HCT116 (cell line): ENCODE results near the gene ITM2B. TPM values are rescaled to one million over a fixed set of nuclear protein-coding genes. Genes with fewer than 3 reads are reported as not detected.

ENCODE experiments used
- ATAC-seq: fragments of 200-7000 bp; cut with Tn5 transposase; 2 replicates; pipeline ENCODE4 v1.9.1; 2020; ENCODE audit warnings: mild to moderate bottlenecking, moderate library complexity
- BruUV-seq: library from RNA; stranded (reverse); fragments of 400-500 nt; replicated peaks from 2 replicates; lab custom pipeline; 2021; lab: Mats Ljungman, UMichigan
- CTCF ChIA-PET: fragments of 300-600 bp; sonication (Branson Sonifier 250); formaldehyde crosslinking; loops from one replicate; lab custom pipeline; 2021; ENCODE audit warnings: antibody characterized with exemption; lab: Charles Lee
- POLR2A ChIA-PET: fragments of 300-600, 350-600 bp; sonication (Branson Sonifier 250); formaldehyde crosslinking; loops from one replicate; lab custom pipeline; 2021; ENCODE audit warnings: antibody characterized with exemption; lab: Charles Lee
- RAD21 ChIA-PET, 2 experiments: fragments of 300-600 bp; sonication (Branson Sonifier 250); formaldehyde crosslinking; loops; one replicate each; lab custom pipeline; 2023; ENCODE audit warnings: low total read pairs in 2 of 2; ENCODE audit not compliant: uncharacterized antibody in 2 of 2, unreplicated experiment in 2 of 2, low non-redundant PET in 1 of 2; lab: Charles Lee
- DNase-seq: peaks from one replicate; pipeline ENCODE4 v3.0.0-alpha.2; 2010; ENCODE audit warnings: low read depth, low spot score
- H2AFZ ChIP-seq: fragments of 200-600 bp; shearing (Covaris generic), sonication (generic); 2 replicates; pipeline ENCODE4 v1.6.1; 2017; ENCODE audit warnings: low read depth, mixed run types, mixed read lengths, antibody characterized with exemption, low read length; ENCODE audit not compliant: poor library complexity, severe bottlenecking
- H3K27ac ChIP-seq: 2 replicates; pipeline ENCODE4 v1.5.1; 2012; ENCODE audit warnings: low read depth, low read length
- H3K27me3 ChIP-seq: fragments of 200-600 bp; sonication (generic); 2 replicates; pipeline ENCODE4 v1.6.1; 2016; ENCODE audit warnings: mixed run types, low read length, mixed read lengths; ENCODE audit not compliant: insufficient read depth
- H3K36me3 ChIP-seq, 2 experiments: fragments of 200-500 bp in 1 of 2; fragments of 200-600 bp in 1 of 2; sonication (Bioruptor generic) in 1 of 2; sonication (generic) in 1 of 2; 2 replicates each; pipeline versions ENCODE4 v1.5.1 to v1.6.1; 2014 to 2016; ENCODE audit warnings: low read length in 2 of 2, inconsistent platforms in 1 of 2, mixed read lengths in 1 of 2, mixed run types in 1 of 2; ENCODE audit not compliant: insufficient read depth in 2 of 2, control insufficient read depth in 1 of 2
- H3K4me1 ChIP-seq, 2 experiments: fragments of 200-600 bp in 1 of 2; sonication (generic) in 1 of 2; 2 replicates each; pipeline versions ENCODE4 v1.5.1 to v1.6.1; 2012 to 2017; ENCODE audit warnings: low read length in 2 of 2, inconsistent platforms in 1 of 2, mild to moderate bottlenecking in 1 of 2, mixed read lengths in 1 of 2, mixed run types in 1 of 2, moderate library complexity in 1 of 2; ENCODE audit not compliant: insufficient read depth in 2 of 2, control insufficient read depth in 1 of 2
- H3K4me2 ChIP-seq: fragments of 200-600 bp; sonication (generic); 2 replicates; pipeline ENCODE4 v1.6.1; 2017; ENCODE audit warnings: mixed run types, low read length, mixed read lengths
- H3K4me3 ChIP-seq, 2 experiments: fragments of 200-600 bp in 1 of 2; sonication (generic) in 1 of 2; replicated peaks in 1 of 2; 2 replicates each; pipeline ENCODE4 v1.5.1; 2011 to 2016; ENCODE audit warnings: low read length in 2 of 2, control low read depth in 1 of 2, low read depth in 1 of 2, mild to moderate bottlenecking in 1 of 2, mixed read lengths in 1 of 2, mixed run types in 1 of 2
- H3K79me2 ChIP-seq: fragments of 200-600 bp; sonication (generic); 2 replicates; pipeline ENCODE4 v1.6.1; 2017; ENCODE audit warnings: mild to moderate bottlenecking, mixed run types, low read length, moderate library complexity, mixed read lengths; ENCODE audit not compliant: insufficient read depth
- H3K9ac ChIP-seq: fragments of 200-600 bp; sonication (generic); 2 replicates; pipeline ENCODE4 v1.6.1; 2016; ENCODE audit warnings: low read length, mixed read lengths
- H3K9me2 ChIP-seq: fragments of 200-600 bp; sonication (generic), shearing (Covaris generic); 2 replicates; pipeline ENCODE4 v1.6.1; 2017; ENCODE audit warnings: mixed run types, mild to moderate bottlenecking, moderate library complexity; ENCODE audit not compliant: insufficient read depth
- H3K9me3 ChIP-seq, 2 experiments: fragments of 200-500 bp in 1 of 2; fragments of 200-600 bp in 1 of 2; sonication (Bioruptor generic) in 1 of 2; sonication (generic) in 1 of 2; 2 replicates each; pipeline ENCODE4 v1.6.1; 2014 to 2017; ENCODE audit warnings: low read length in 2 of 2, mixed read lengths in 2 of 2, inconsistent platforms in 1 of 2, low read depth in 1 of 2, mild to moderate bottlenecking in 1 of 2, mixed run types in 1 of 2, moderate library complexity in 1 of 2; ENCODE audit not compliant: control insufficient read depth in 1 of 2, insufficient read depth in 1 of 2
- H4K20me1 ChIP-seq: fragments of 200-600 bp; sonication (generic), shearing (Covaris generic); 2 replicates; pipeline ENCODE4 v1.6.1; 2017; ENCODE audit warnings: mixed run types, mild to moderate bottlenecking, moderate library complexity; ENCODE audit not compliant: insufficient read depth
- CBX3 ChIP-seq: IDR thresholded peaks from 2 replicates; pipeline ENCODE4 v1.6.1; 2012; ENCODE audit warnings: low read depth
- CEBPB ChIP-seq: IDR thresholded peaks from 2 replicates; pipeline ENCODE4 v1.6.1; 2012; ENCODE audit warnings: low read depth
- ELF1 ChIP-seq: IDR thresholded peaks from 2 replicates; pipeline ENCODE4 v1.6.1; 2012; ENCODE audit warnings: low read depth, borderline replicate concordance
- EZH2 ChIP-seq: fragments of 200-600 bp; sonication (generic); IDR thresholded peaks from 2 replicates; pipeline ENCODE4 v1.6.1; 2017; ENCODE audit warnings: antibody characterized with exemption, mixed run types
- EZH2phosphoT487 ChIP-seq: fragments of 200-600 bp; IDR thresholded peaks from 2 replicates; pipeline ENCODE4 v1.6.1; 2018; ENCODE audit warnings: antibody characterized with exemption, borderline replicate concordance
- FOSL1 ChIP-seq: IDR thresholded peaks from 2 replicates; pipeline ENCODE4 v1.6.1; 2012; ENCODE audit warnings: low read depth
- POLR2A ChIP-seq: IDR thresholded peaks from 2 replicates; pipeline ENCODE4 v1.7.0; 2011; ENCODE audit warnings: borderline replicate concordance; ENCODE audit not compliant: insufficient read depth, insufficient read length; ENCODE audit errors: extremely low read depth
- POLR2AphosphoS5 ChIP-seq: IDR thresholded peaks from 2 replicates; pipeline ENCODE4 v1.6.1; 2011; ENCODE audit warnings: mild to moderate bottlenecking, low read depth, low read length, moderate library complexity
- SP1 ChIP-seq: IDR thresholded peaks from 2 replicates; pipeline ENCODE4 v1.6.1; 2012; ENCODE audit warnings: low read depth
- SRF ChIP-seq: IDR thresholded peaks from 2 replicates; pipeline ENCODE4 v1.6.1; 2012; ENCODE audit warnings: low read depth
- TCF7L2 ChIP-seq: IDR thresholded peaks from 2 replicates; pipeline ENCODE4 v1.7.0; 2011; ENCODE audit warnings: borderline replicate concordance, inconsistent platforms; ENCODE audit not compliant: insufficient read depth, insufficient read length; ENCODE audit errors: extremely low read depth
- ZNF274 ChIP-seq: fragments of 200-500 bp; sonication (Bioruptor generic); IDR thresholded peaks from 2 replicates; pipeline ENCODE4 v1.6.1; 2014; ENCODE audit warnings: mild to moderate bottlenecking, low read depth, low read length, inconsistent platforms
- intact Hi-C: fragments of 100-400 bp; cut with micrococcal nuclease; formaldehyde crosslinking; loops from 2 replicates; pipeline ENCODE4 v1.10.0; 2022
- total RNA-seq: library from RNA; stranded (reverse); gene quantifications from one replicate; pipeline ENCODE4 v1.2.1, GENCODE V29; 2021; ENCODE audit not compliant: unreplicated experiment
- TF ChIP-seq, protein P1 (sequence below): IDR thresholded peaks from 2 replicates; pipeline ENCODE4 v1.6.1; 2012; ENCODE audit warnings: low read depth
- TF ChIP-seq, protein P2 (sequence below), 3 experiments: fragments of 200-600 bp in 1 of 3; sonication (generic) in 1 of 3; IDR thresholded peaks in 2 of 3; conservative IDR thresholded peaks in 1 of 3; 2 replicates each; pipeline ENCODE4 v1.5.1; 2012 to 2017; ENCODE audit warnings: low read depth in 2 of 3, low read length in 2 of 3, antibody characterized with exemption in 1 of 3, borderline replicate concordance in 1 of 3, control low read depth in 1 of 3, mild to moderate bottlenecking in 1 of 3, mixed read lengths in 1 of 3, mixed run types in 1 of 3, moderate library complexity in 1 of 3; ENCODE audit not compliant: insufficient read depth in 1 of 3
- TF ChIP-seq, protein P3 (sequence below): IDR thresholded peaks from 2 replicates; pipeline ENCODE4 v1.6.1; 2011; ENCODE audit warnings: mild to moderate bottlenecking, low read length, moderate library complexity; ENCODE audit not compliant: insufficient replicate concordance; ENCODE audit errors: extremely low read depth

Gene ITM2B
- total RNA-seq, 1 experiment from 2014 or later, result 124 TPM

DNA sequence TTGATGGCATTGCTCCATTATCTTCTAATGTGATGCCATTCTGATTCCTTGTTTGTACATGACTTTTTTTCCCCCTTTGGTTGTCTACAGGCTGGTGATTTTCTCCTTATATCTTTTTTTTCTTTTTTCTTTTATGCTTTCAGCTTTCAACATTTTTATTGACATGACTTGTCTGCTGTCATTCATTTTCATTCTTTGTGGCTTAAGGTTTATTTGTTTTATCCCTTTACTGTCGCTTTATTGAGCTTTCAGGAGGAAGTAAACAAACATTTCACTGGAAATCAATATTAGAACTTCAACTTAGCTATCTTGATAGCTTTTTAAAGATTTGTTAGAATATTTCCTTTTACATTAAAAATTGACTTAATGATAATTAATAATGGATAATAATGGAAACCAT, 9.7 kb downstream of the ITM2B start:
- ATAC-seq, result no peak
- DNase-seq, result no peak
- peaks cover 0 to 3% of the 10 kb centered on the region in 2 experiments; a peak in 1 of 4 replicates for H3K36me3 ChIP-seq
- no TSS peak for BruUV-seq
- no peak overlapping the region for H3K4me3 ChIP-seq
- TF ChIP-seq FOSL1 (no peak), ELF1 (no peak), SP1 (no peak), EZH2 (no peak), POLR2AphosphoS5 (no peak), TCF7L2 (no peak), SRF (no peak), EZH2phosphoT487 (no peak), CEBPB (no peak), POLR2A (no peak), CBX3 (no peak), ZNF274 (no peak)
- TF ChIP-seq, protein P1, sequence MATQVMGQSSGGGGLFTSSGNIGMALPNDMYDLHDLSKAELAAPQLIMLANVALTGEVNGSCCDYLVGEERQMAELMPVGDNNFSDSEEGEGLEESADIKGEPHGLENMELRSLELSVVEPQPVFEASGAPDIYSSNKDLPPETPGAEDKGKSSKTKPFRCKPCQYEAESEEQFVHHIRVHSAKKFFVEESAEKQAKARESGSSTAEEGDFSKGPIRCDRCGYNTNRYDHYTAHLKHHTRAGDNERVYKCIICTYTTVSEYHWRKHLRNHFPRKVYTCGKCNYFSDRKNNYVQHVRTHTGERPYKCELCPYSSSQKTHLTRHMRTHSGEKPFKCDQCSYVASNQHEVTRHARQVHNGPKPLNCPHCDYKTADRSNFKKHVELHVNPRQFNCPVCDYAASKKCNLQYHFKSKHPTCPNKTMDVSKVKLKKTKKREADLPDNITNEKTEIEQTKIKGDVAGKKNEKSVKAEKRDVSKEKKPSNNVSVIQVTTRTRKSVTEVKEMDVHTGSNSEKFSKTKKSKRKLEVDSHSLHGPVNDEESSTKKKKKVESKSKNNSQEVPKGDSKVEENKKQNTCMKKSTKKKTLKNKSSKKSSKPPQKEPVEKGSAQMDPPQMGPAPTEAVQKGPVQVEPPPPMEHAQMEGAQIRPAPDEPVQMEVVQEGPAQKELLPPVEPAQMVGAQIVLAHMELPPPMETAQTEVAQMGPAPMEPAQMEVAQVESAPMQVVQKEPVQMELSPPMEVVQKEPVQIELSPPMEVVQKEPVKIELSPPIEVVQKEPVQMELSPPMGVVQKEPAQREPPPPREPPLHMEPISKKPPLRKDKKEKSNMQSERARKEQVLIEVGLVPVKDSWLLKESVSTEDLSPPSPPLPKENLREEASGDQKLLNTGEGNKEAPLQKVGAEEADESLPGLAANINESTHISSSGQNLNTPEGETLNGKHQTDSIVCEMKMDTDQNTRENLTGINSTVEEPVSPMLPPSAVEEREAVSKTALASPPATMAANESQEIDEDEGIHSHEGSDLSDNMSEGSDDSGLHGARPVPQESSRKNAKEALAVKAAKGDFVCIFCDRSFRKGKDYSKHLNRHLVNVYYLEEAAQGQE, result no peak
- TF ChIP-seq, protein P2, sequence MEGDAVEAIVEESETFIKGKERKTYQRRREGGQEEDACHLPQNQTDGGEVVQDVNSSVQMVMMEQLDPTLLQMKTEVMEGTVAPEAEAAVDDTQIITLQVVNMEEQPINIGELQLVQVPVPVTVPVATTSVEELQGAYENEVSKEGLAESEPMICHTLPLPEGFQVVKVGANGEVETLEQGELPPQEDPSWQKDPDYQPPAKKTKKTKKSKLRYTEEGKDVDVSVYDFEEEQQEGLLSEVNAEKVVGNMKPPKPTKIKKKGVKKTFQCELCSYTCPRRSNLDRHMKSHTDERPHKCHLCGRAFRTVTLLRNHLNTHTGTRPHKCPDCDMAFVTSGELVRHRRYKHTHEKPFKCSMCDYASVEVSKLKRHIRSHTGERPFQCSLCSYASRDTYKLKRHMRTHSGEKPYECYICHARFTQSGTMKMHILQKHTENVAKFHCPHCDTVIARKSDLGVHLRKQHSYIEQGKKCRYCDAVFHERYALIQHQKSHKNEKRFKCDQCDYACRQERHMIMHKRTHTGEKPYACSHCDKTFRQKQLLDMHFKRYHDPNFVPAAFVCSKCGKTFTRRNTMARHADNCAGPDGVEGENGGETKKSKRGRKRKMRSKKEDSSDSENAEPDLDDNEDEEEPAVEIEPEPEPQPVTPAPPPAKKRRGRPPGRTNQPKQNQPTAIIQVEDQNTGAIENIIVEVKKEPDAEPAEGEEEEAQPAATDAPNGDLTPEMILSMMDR (IDR thresholded peaks at IDR 0.05 in 2 of 3, conservative IDR thresholded peaks at IDR 0.05 in 1 of 3; ENCODE audit: borderline replicate concordance in 1 of 3, insufficient read depth in 1 of 3, low read depth in 2 of 3, low read length in 2 of 3), result no peak
- TF ChIP-seq, protein P3, sequence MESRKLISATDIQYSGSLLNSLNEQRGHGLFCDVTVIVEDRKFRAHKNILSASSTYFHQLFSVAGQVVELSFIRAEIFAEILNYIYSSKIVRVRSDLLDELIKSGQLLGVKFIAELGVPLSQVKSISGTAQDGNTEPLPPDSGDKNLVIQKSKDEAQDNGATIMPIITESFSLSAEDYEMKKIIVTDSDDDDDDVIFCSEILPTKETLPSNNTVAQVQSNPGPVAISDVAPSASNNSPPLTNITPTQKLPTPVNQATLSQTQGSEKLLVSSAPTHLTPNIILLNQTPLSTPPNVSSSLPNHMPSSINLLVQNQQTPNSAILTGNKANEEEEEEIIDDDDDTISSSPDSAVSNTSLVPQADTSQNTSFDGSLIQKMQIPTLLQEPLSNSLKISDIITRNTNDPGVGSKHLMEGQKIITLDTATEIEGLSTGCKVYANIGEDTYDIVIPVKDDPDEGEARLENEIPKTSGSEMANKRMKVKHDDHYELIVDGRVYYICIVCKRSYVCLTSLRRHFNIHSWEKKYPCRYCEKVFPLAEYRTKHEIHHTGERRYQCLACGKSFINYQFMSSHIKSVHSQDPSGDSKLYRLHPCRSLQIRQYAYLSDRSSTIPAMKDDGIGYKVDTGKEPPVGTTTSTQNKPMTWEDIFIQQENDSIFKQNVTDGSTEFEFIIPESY, result no peak
- TF ChIP-seq, all 23 proteins: peak for 0
- no peak overlapping the region for H3K4me2 ChIP-seq
- H3K9me3 ChIP-seq, result no peaks in the 10 kb centered on the region
- ChIA-PET POLR2A (no interaction called here), CTCF (interaction anchor here (1.2 kb wide), 1 partner anchor 10 kb away, joined by 4 read pairs; the partner anchor contains the start of gene ITM2B), RAD21 (no interaction called here)
- H4K20me1 ChIP-seq, result no peaks in the 10 kb centered on the region
- peaks cover 26% of the 10 kb centered on the region for H3K79me2 ChIP-seq
- no peak overlapping the region for H3K9ac ChIP-seq
- no peaks in the 10 kb centered on the region for H3K27me3 ChIP-seq
- H3K4me1 ChIP-seq, result no peaks in the 10 kb centered on the region
- H3K27ac ChIP-seq, result no peak overlapping the region
- intact Hi-C loops, result no loop called here
- no peak overlapping the region for H2AFZ ChIP-seq
- H3K9me2 ChIP-seq, result no peaks in the 10 kb centered on the region
